ENCODE measurements around the gene STK17B. TPM values are rescaled to one million over a fixed set of nuclear protein-coding genes. Genes with fewer than 3 reads are reported as not detected.

STK17B gene
- total RNA-seq, 1 donor from 2014 or later, result 42.6 TPM

DNA sequence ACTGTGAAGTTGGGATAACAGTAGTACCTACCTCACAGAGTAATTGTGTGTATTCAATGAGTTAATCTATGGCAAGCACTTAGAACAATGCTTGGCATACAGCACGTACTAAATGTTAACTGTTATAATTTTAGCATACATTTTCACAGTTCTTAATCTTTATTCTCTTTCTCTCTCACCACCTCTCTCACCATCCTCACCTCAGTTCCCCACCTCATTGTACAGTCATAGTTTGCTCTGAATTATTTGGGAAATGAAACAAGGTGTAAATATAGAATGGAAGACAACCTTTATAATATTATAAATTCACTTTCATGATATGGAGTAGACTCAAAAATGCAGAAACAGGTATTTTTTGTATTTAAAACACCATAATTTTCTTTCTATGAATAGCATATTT lies 62.8 kb downstream of the STK17B start:
- Histone ChIP-seq H3K4me2 (ENCODE audit: low read length) (no peak overlapping the region), H2AFZ (ENCODE audit: low read depth, low read length) (no peak overlapping the region), H4K20me1 (ENCODE audit: insufficient read depth, low read length) (no peaks in the 10 kb centered on the region), H3K36me3 (ENCODE audit: insufficient read depth, low read length) (no peaks in the 10 kb centered on the region), H3K9ac (ENCODE audit: low read length) (no peak overlapping the region), H3K4me3 (ENCODE audit: insufficient read depth, low read depth, low read length) (no peak overlapping the region), H3K4me1 (ENCODE audit: insufficient read depth, low read length) (peaks cover 16% of the 10 kb centered on the region), H3K27me3 (ENCODE audit: insufficient read depth, low read length) (no peaks in the 10 kb centered on the region), H3K27ac (ENCODE audit: low read depth, low read length) (no peak overlapping the region), H3K9me3 (ENCODE audit: insufficient read depth, low read depth, low read length) (no peaks in the 10 kb centered on the region), H3K79me2 (ENCODE audit: insufficient read depth, low read length) (no peaks in the 10 kb centered on the region)
- Mint-ChIP-seq H3K4me3 (ENCODE audit: unreplicated experiment) (no peak overlapping the region), H3K27me3 (ENCODE audit: low read depth, unreplicated experiment) (no peaks in the 10 kb centered on the region), H3K9me3 (ENCODE audit: unreplicated experiment) (peaks cover 3% of the 10 kb centered on the region), H3K36me3 (ENCODE audit: low read depth, unreplicated experiment) (no peaks in the 10 kb centered on the region), H3K4me1 (ENCODE audit: low read depth, unreplicated experiment) (peaks cover 16% of the 10 kb centered on the region), H3K27ac (ENCODE audit: unreplicated experiment) (no peak overlapping the region)
- DNase-seq (ENCODE audit: low read depth) (no peak), FAIRE-seq (no peak)
- TF ChIP-seq, protein P1, sequence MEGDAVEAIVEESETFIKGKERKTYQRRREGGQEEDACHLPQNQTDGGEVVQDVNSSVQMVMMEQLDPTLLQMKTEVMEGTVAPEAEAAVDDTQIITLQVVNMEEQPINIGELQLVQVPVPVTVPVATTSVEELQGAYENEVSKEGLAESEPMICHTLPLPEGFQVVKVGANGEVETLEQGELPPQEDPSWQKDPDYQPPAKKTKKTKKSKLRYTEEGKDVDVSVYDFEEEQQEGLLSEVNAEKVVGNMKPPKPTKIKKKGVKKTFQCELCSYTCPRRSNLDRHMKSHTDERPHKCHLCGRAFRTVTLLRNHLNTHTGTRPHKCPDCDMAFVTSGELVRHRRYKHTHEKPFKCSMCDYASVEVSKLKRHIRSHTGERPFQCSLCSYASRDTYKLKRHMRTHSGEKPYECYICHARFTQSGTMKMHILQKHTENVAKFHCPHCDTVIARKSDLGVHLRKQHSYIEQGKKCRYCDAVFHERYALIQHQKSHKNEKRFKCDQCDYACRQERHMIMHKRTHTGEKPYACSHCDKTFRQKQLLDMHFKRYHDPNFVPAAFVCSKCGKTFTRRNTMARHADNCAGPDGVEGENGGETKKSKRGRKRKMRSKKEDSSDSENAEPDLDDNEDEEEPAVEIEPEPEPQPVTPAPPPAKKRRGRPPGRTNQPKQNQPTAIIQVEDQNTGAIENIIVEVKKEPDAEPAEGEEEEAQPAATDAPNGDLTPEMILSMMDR (IDR thresholded peaks at IDR 0.05; ENCODE audit: insufficient read depth, low read depth, low read length), result no peak
- no peak for TF ChIP-seq EZH2 (IDR thresholded peaks at IDR 0.05; ENCODE audit: insufficient read depth, low read length)

GRCh38 chr2:196105951-196106350 lies 65.4 kb downstream of the STK17B start:
- Histone ChIP-seq H3K27ac (ENCODE audit: low read depth, low read length) (no peak overlapping the region), H3K4me2 (ENCODE audit: low read length) (no peak overlapping the region), H3K4me3 (ENCODE audit: insufficient read depth, low read depth, low read length) (no peak overlapping the region), H2AFZ (ENCODE audit: low read depth, low read length) (no peak overlapping the region), H3K79me2 (ENCODE audit: insufficient read depth, low read length) (no peaks in the 10 kb centered on the region), H3K9me3 (ENCODE audit: insufficient read depth, low read depth, low read length) (no peaks in the 10 kb centered on the region), H3K27me3 (ENCODE audit: insufficient read depth, low read length) (no peaks in the 10 kb centered on the region), H3K4me1 (ENCODE audit: insufficient read depth, low read length) (no peaks in the 10 kb centered on the region), H3K36me3 (ENCODE audit: insufficient read depth, low read length) (no peaks in the 10 kb centered on the region), H4K20me1 (ENCODE audit: insufficient read depth, low read length) (no peaks in the 10 kb centered on the region), H3K9ac (ENCODE audit: low read length) (no peak overlapping the region)
- H3K27me3 Mint-ChIP-seq (ENCODE audit: low read depth, unreplicated experiment), result no peaks in the 10 kb centered on the region
- no peaks in the 10 kb centered on the region for H3K36me3 Mint-ChIP-seq (ENCODE audit: low read depth, unreplicated experiment)
- no peak for DNase-seq (ENCODE audit: low read depth)
- H3K4me1 Mint-ChIP-seq (ENCODE audit: low read depth, unreplicated experiment), result peaks cover 7% of the 10 kb centered on the region
- no peak overlapping the region for H3K4me3 Mint-ChIP-seq (ENCODE audit: unreplicated experiment)
- TF ChIP-seq, protein P1 (IDR thresholded peaks at IDR 0.05; ENCODE audit: insufficient read depth, low read depth, low read length), result no peak
- no peak for TF ChIP-seq EZH2 (IDR thresholded peaks at IDR 0.05; ENCODE audit: insufficient read depth, low read length)
- FAIRE-seq, result peak; percentile 59
- H3K9me3 Mint-ChIP-seq (ENCODE audit: unreplicated experiment), result no peaks in the 10 kb centered on the region
- no peak overlapping the region for H3K27ac Mint-ChIP-seq (ENCODE audit: unreplicated experiment)

- no peaks in the 10 kb centered on the region for H3K36me3 ChIP-seq (ENCODE audit: insufficient read depth, low read length)
- no peaks in the 10 kb centered on the region for H3K9me3 ChIP-seq (ENCODE audit: insufficient read depth, low read depth, low read length)
- Mint-ChIP-seq H3K27ac (ENCODE audit: unreplicated experiment) (no peak overlapping the region), H3K36me3 (ENCODE audit: low read depth, unreplicated experiment) (no peaks in the 10 kb centered on the region), H3K9me3 (ENCODE audit: unreplicated experiment) (no peaks in the 10 kb centered on the region), H3K27me3 (ENCODE audit: low read depth, unreplicated experiment) (no peaks in the 10 kb centered on the region), H3K4me1 (ENCODE audit: low read depth, unreplicated experiment) (peaks cover 9% of the 10 kb centered on the region), H3K4me3 (ENCODE audit: unreplicated experiment) (no peak overlapping the region)
- no peaks in the 10 kb centered on the region for H3K4me1 ChIP-seq (ENCODE audit: insufficient read depth, low read length)
- no peak overlapping the region for H2AFZ ChIP-seq (ENCODE audit: low read depth, low read length)
- no peak overlapping the region for H3K4me3 ChIP-seq (ENCODE audit: insufficient read depth, low read depth, low read length)
- no peak overlapping the region for H3K4me2 ChIP-seq (ENCODE audit: low read length)
- no peak overlapping the region for H3K27ac ChIP-seq (ENCODE audit: low read depth, low read length)
- TF ChIP-seq EZH2 (IDR thresholded peaks at IDR 0.05; ENCODE audit: insufficient read depth, low read length), result no peak
- TF ChIP-seq, protein P1 (IDR thresholded peaks at IDR 0.05; ENCODE audit: insufficient read depth, low read depth, low read length), result no peak
- no peaks in the 10 kb centered on the region for H4K20me1 ChIP-seq (ENCODE audit: insufficient read depth, low read length)
- no peaks in the 10 kb centered on the region for H3K27me3 ChIP-seq (ENCODE audit: insufficient read depth, low read length)
- no peaks in the 10 kb centered on the region for H3K79me2 ChIP-seq (ENCODE audit: insufficient read depth, low read length)
- DNase-seq (ENCODE audit: low read depth) (no peak), FAIRE-seq (no peak)
- H3K9ac ChIP-seq (ENCODE audit: low read length), result no peak overlapping the region
These were observed 67.3 kb downstream of the STK17B start for GRCh38 chr2:196104066-196104465.
